Activated naive CD8-positive, alpha-beta T cell treated with anti-CD3 and anti-CD28 coated beads, Interleukin-2, amount 50 U/mL, for 16 hours (primary cell): Measurements from ENCODE around the gene OR9A4.
"Not testable (repeated sequence)": the region's sequence is repeated elsewhere in the genome, so short reads cannot be mapped to it uniquely, and the experiment has no call there.

Source experiments
- DNase-seq: peaks from one replicate; pipeline ENCODE4 v3.0.0-alpha.2; 2020; ENCODE audit warnings: low read depth, low spot score

The OR9A4 gene

GRCh38 chr7:141916099-141916498 lies at the start of gene OR9A4:
OR9A4 (plus strand) TSS chr7:141916399; CDS start chr7:141918876, 2,477 bp downstream.
- no peak for DNase-seq

- no peak for DNase-seq
Observed at GRCh38 chr7:141866974-141867373, 49.2 kb upstream of the OR9A4 start.

GRCh38 chr7:141872931-141873330 lies 43.3 kb upstream of the OR9A4 start:
- no peak for DNase-seq

GRCh38 chr7:141874787-141875186 lies 41.4 kb upstream of the OR9A4 start:
- DNase-seq: no peak

GRCh38 chr7:141875453-141875852 lies 40.7 kb upstream of the OR9A4 start:
- DNase-seq: no peak

GRCh38 chr7:141876371-141876770 lies 39.8 kb upstream of the OR9A4 start:
- no peak for DNase-seq

GRCh38 chr7:141877365-141877764 lies 38.8 kb upstream of the OR9A4 start:
- DNase-seq: no peak

GRCh38 chr7:141880960-141881359 lies 35.2 kb upstream of the OR9A4 start:
- no peak for DNase-seq

GRCh38 chr7:141884539-141885225 lies 31.5 kb upstream of the OR9A4 start:
- DNase-seq: no peak

GRCh38 chr7:141889321-141889720 lies 26.9 kb upstream of the OR9A4 start:
- no peak for DNase-seq

GRCh38 chr7:141891336-141891735 lies 24.9 kb upstream of the OR9A4 start:
- no peak for DNase-seq

- DNase-seq: not testable (repeated sequence)
Observed at GRCh38 chr7:141899366-141899765, 16.8 kb upstream of the OR9A4 start.

GRCh38 chr7:141906285-141906684 lies 9.9 kb upstream of the OR9A4 start:
- no peak for DNase-seq

GRCh38 chr7:141911391-141911790 lies 4.8 kb upstream of the OR9A4 start:
- no peak for DNase-seq

- DNase-seq: no peak
Observed at GRCh38 chr7:141915565-141915964, 634 bp upstream of the OR9A4 start.

- DNase-seq: no peak
Observed at GRCh38 chr7:141920281-141920680, 4.1 kb downstream of the OR9A4 start.

- DNase-seq: no peak
Observed at GRCh38 chr7:141928146-141928844, 12.1 kb downstream of the OR9A4 start.

GRCh38 chr7:141928845-141929195 lies 12.6 kb downstream of the OR9A4 start:
- no peak for DNase-seq

GRCh38 chr7:141930211-141930610 lies 14.0 kb downstream of the OR9A4 start:
- no peak for DNase-seq

- no peak for DNase-seq
Observed at GRCh38 chr7:141941075-141941474, 24.9 kb downstream of the OR9A4 start.

GRCh38 chr7:141943846-141944245 lies 27.6 kb downstream of the OR9A4 start:
- no peak for DNase-seq

- no peak for DNase-seq
Observed at GRCh38 chr7:141944811-141945210, 28.6 kb downstream of the OR9A4 start.

GRCh38 chr7:141945356-141945755 lies 29.2 kb downstream of the OR9A4 start:
- DNase-seq: no peak
